ENCODE results near the gene MYD88. TPM values are rescaled to one million over a fixed set of nuclear protein-coding genes. Genes with fewer than 3 reads are reported as not detected.
A peak's percentile ranks its signal among the peaks of the same experiment; 100 is the strongest.

MYD88 gene
- total RNA-seq, 1 donor from 2014 or later, result 32.0 TPM

DNA sequence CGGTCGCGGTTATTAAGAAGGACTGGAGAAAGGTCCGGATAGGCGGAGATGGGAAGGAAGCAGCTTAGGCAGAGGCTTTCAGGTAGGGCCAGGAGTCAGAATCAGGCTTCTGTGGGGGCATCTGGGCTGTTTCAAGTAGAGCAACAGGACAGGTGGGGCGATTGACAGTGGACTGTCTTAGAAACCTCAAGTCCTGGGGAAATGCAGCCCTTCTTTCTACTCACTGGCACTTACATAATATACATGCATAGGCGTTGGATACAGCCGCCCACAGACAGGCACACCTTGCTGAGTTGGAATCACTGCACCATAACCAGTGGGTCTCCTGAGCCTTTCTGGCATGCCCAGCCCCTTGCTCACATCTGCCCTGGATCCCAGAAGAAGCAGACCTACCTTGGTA is 730 bp downstream of the MYD88 start:
- Mint-ChIP-seq H3K27ac (peak overlapping the region; percentile 99), H3K36me3 (ENCODE audit: low read depth) (peaks cover 36% of the 10 kb centered on the region), H3K27me3 (no peaks in the 10 kb centered on the region), H3K4me1 (peaks cover 56% of the 10 kb centered on the region), H3K9me3 (no peaks in the 10 kb centered on the region), H3K4me3 (peak overlapping the region; percentile 90)
- intact Hi-C loops (cut with micrococcal nuclease), result loop anchor here (5.0 kb wide), 1 partner anchor 358 kb away; the partner anchor contains the start of gene EXOG
- DNase-seq, result no peak

DNA sequence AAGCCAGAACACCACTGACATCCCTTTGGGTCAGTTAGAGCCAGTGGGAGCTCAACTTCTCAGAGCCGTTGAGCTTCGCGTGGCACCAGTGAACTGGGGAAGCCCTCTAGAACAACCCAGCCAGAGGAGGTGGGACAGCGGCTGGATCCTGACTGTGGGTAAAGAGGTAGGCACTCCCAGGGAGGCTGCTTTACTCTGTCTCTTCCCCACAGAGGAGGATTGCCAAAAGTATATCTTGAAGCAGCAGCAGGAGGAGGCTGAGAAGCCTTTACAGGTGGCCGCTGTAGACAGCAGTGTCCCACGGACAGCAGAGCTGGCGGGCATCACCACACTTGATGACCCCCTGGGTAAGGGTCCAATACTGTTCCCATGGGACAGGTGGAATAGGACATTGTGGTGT is 1.2 kb downstream of the MYD88 start:
- peaks cover 32% of the 10 kb centered on the region for H3K36me3 Mint-ChIP-seq (ENCODE audit: low read depth)
- intact Hi-C loops (cut with micrococcal nuclease), result loop anchor here (5.0 kb wide), 1 partner anchor 358 kb away; the partner anchor contains the start of gene EXOG
- H3K4me1 Mint-ChIP-seq, result peaks cover 53% of the 10 kb centered on the region
- H3K27ac Mint-ChIP-seq, result peak overlapping the region; percentile 99
- no peaks in the 10 kb centered on the region for H3K27me3 Mint-ChIP-seq
- DNase-seq, result no peak
- H3K4me3 Mint-ChIP-seq, result peak overlapping the region; percentile 90
- H3K9me3 Mint-ChIP-seq, result no peaks in the 10 kb centered on the region

DNA sequence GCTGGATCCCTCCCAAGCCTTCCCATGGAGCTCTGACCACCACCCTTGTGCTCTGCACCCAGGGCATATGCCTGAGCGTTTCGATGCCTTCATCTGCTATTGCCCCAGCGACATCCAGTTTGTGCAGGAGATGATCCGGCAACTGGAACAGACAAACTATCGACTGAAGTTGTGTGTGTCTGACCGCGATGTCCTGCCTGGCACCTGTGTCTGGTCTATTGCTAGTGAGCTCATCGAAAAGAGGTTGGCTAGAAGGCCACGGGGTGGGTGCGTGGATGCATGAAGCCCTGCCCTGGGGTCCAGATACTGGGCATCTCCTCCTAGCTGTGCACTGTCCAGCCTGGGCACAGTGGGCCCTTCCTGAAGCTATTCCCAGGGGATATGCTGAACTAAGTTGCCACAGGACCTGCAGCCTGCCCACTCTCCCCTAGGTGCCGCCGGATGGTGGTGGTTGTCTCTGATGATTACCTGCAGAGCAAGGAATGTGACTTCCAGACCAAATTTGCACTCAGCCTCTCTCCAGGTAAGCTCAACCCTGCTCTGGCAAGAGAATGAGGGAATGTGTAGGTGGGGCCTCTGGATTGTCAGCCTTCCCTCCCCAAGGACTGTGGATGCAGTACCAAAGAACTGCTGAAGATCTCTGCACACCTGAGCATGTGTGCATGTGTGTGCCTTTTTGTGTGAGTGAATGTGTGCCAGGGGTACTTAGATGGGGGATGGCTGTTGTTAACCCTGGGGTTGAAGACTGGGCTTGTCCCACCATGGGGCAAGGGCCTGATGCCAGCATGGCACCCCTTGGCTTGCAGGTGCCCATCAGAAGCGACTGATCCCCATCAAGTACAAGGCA is 2.1 kb downstream of the MYD88 start:
- H3K36me3 Mint-ChIP-seq (ENCODE audit: low read depth), result peaks cover 27% of the 10 kb centered on the region
- no peaks in the 10 kb centered on the region for H3K27me3 Mint-ChIP-seq
- peak overlapping the region; percentile 90 for H3K4me3 Mint-ChIP-seq
- no peak overlapping the region for H3K27ac Mint-ChIP-seq
- peaks cover 46% of the 10 kb centered on the region for H3K4me1 Mint-ChIP-seq
- H3K9me3 Mint-ChIP-seq, result no peaks in the 10 kb centered on the region
- DNase-seq, result no peak
- intact Hi-C loops (cut with micrococcal nuclease), result no loop called here

DNA sequence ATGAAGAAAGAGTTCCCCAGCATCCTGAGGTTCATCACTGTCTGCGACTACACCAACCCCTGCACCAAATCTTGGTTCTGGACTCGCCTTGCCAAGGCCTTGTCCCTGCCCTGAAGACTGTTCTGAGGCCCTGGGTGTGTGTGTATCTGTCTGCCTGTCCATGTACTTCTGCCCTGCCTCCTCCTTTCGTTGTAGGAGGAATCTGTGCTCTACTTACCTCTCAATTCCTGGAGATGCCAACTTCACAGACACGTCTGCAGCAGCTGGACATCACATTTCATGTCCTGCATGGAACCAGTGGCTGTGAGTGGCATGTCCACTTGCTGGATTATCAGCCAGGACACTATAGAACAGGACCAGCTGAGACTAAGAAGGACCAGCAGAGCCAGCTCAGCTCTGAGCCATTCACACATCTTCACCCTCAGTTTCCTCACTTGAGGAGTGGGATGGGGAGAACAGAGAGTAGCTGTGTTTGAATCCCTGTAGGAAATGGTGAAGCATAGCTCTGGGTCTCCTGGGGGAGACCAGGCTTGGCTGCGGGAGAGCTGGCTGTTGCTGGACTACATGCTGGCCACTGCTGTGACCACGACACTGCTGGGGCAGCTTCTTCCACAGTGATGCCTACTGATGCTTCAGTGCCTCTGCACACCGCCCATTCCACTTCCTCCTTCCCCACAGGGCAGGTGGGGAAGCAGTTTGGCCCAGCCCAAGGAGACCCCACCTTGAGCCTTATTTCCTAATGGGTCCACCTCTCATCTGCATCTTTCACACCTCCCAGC is 2.9 kb downstream of the MYD88 start:
- DNase-seq, result no peak
- peaks cover 38% of the 10 kb centered on the region for H3K4me1 Mint-ChIP-seq

DNA sequence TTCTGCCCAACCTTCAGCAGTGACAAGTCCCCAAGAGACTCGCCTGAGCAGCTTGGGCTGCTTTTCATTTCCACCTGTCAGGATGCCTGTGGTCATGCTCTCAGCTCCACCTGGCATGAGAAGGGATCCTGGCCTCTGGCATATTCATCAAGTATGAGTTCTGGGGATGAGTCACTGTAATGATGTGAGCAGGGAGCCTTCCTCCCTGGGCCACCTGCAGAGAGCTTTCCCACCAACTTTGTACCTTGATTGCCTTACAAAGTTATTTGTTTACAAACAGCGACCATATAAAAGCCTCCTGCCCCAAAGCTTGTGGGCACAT is 3.5 kb downstream of the MYD88 start:
- DNase-seq, result no peak
- Mint-ChIP-seq H3K27ac (peak overlapping the region; percentile 16), H3K4me3 (no peak overlapping the region), H3K9me3 (peaks cover 9% of the 10 kb centered on the region), H3K27me3 (peaks cover 4% of the 10 kb centered on the region), H3K4me1 (peaks cover 38% of the 10 kb centered on the region), H3K36me3 (ENCODE audit: low read depth) (peaks cover 24% of the 10 kb centered on the region)
- intact Hi-C loops (cut with micrococcal nuclease), result no loop called here

More for the DNA sequence above, 2.9 kb downstream of the MYD88 start:
- H3K36me3 Mint-ChIP-seq (ENCODE audit: low read depth), result peaks cover 25% of the 10 kb centered on the region
- no peak overlapping the region for H3K27ac Mint-ChIP-seq
- H3K27me3 Mint-ChIP-seq, result peaks cover 4% of the 10 kb centered on the region
- H3K9me3 Mint-ChIP-seq, result peaks cover 4% of the 10 kb centered on the region
- H3K4me3 Mint-ChIP-seq, result peak overlapping the region; percentile 48
- intact Hi-C loops (cut with micrococcal nuclease), result no loop called here

DNA sequence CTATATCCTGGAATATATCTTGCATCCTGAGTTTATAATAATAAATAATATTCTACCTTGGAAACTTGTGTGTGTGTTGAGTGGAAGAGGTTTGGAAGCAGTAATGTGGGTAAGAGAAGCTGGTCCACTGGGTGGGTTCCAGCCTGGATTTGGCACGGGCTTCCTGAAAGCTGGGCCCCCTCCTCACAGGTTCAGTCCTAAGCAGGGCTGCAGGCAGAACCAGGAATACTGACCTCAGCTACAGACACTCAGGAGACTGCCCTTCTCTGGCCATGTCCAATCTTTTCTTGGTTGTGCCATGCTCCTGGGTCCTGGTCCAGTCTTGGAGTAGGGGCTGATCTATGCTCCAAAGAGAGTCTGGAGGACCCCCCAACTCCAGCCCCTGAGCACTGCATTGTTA is 4.5 kb downstream of the MYD88 start:
- no peak overlapping the region for H3K4me3 Mint-ChIP-seq
- no peak overlapping the region for H3K27ac Mint-ChIP-seq
- H3K36me3 Mint-ChIP-seq (ENCODE audit: low read depth), result peaks cover 23% of the 10 kb centered on the region
- H3K27me3 Mint-ChIP-seq, result peaks cover 4% of the 10 kb centered on the region
- intact Hi-C loops (cut with micrococcal nuclease), result no loop called here
- peaks cover 16% of the 10 kb centered on the region for H3K9me3 Mint-ChIP-seq
- DNase-seq, result no peak
- H3K4me1 Mint-ChIP-seq, result peaks cover 32% of the 10 kb centered on the region

DNA sequence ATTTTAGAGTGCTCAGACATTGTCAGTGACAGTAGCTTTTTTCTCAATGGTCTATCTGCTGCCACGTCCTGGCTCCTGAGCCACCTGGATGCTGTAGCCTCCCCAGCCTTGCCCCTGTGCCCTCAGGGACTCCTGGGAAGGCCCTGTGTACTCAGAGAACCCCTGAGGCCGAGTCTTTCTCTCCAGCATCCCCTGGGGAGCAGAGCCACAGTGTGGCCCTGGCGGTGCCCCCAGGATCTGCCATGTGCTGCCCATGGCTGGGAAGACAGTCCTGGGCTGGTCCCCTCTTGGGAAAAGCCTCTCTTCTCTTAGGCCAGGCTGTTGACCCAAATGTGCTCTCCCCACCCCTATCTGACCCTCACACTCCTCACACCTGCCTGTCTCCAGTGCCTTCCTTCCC is 5.0 kb downstream of the MYD88 start:
- H3K27me3 Mint-ChIP-seq, result peaks cover 4% of the 10 kb centered on the region
- intact Hi-C loops (cut with micrococcal nuclease), result no loop called here
- DNase-seq, result no peak
- no peak overlapping the region for H3K27ac Mint-ChIP-seq
- peaks cover 16% of the 10 kb centered on the region for H3K9me3 Mint-ChIP-seq
- no peak overlapping the region for H3K4me3 Mint-ChIP-seq
- H3K36me3 Mint-ChIP-seq (ENCODE audit: low read depth), result peaks cover 23% of the 10 kb centered on the region
- peaks cover 28% of the 10 kb centered on the region for H3K4me1 Mint-ChIP-seq

DNA sequence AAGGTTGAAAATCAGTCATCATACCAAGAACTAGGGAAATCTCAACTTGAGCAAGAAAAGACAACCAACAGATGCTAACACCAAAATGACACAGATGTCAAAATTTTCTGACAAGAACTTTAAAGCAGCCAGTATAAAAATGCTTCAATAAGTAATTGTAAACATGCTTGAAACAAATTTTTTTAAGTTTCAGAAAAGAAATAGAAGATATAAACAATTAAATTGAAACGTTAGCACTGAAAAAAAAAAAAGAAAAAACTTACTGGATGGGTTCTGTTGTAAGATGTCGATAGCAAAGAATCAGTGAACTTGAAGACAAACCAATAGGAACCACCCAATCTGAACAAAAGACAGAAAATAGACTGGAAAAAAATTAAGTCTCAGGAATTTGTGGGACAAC is 8.0 kb downstream of the MYD88 start:
- peaks cover 10% of the 10 kb centered on the region for H3K36me3 Mint-ChIP-seq (ENCODE audit: low read depth)
- DNase-seq, result no peak
- peaks cover 16% of the 10 kb centered on the region for H3K9me3 Mint-ChIP-seq
- no peak overlapping the region for H3K27ac Mint-ChIP-seq
- H3K27me3 Mint-ChIP-seq, result peaks cover 4% of the 10 kb centered on the region
- peaks cover 17% of the 10 kb centered on the region for H3K4me1 Mint-ChIP-seq
- H3K4me3 Mint-ChIP-seq, result no peak overlapping the region
- intact Hi-C loops (cut with micrococcal nuclease), result no loop called here

DNA sequence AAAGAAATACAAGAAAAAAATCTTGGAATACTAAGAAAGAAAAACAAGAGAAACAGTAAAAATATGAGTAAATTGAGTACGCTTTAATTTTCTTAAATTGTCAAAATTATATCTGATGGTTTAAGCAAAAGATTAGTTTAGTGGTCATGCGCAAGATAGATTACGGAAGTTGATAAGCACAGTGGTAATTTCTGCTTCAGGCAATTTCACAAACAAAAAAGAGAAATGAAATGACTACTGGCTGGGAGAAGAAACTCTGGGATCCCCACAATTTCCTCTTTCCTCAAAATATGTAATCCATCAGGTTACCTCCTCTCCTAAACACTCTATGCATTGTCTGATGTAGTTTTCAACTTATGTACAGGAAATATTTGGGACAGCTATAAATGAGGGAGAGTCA is 9.0 kb downstream of the MYD88 start:
- intact Hi-C loops (cut with micrococcal nuclease), result no loop called here
- Mint-ChIP-seq H3K27ac (no peak overlapping the region), H3K4me3 (no peak overlapping the region), H3K4me1 (peaks cover 17% of the 10 kb centered on the region), H3K27me3 (peaks cover 4% of the 10 kb centered on the region), H3K36me3 (ENCODE audit: low read depth) (peaks cover 2% of the 10 kb centered on the region), H3K9me3 (peaks cover 16% of the 10 kb centered on the region)
- DNase-seq, result no peak

DNA sequence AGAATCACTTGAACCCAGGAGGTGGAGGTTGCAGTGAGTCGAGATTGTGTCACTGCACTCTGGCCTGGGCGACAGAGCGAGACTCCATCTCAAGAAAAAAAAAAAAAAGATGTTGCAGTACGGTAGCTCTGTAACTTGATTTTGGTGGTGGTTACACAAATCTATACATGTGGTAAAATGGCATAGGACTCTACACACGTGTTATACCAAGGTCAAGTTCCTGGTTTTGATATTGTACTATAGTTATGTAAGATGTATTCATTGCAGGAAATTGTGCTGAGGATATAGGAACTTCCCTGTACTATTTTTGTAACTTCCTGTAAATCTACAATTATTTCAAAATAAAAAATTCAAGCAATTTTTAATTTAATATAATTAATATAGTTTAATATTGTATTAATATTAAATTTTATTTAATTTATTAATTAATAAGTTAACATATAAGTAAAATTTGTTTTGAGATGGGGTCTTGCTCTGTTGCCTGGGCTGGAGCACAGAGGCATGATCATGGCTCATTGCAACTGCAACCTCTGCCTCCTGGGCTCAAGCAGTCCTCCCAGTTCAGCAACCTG is 9.9 kb downstream of the MYD88 start:
- DNase-seq, result no peak
- peaks cover 2% of the 10 kb centered on the region for H3K36me3 Mint-ChIP-seq (ENCODE audit: low read depth)
- peaks cover 4% of the 10 kb centered on the region for H3K27me3 Mint-ChIP-seq
- intact Hi-C loops (cut with micrococcal nuclease), result no loop called here
- peaks cover 16% of the 10 kb centered on the region for H3K9me3 Mint-ChIP-seq
- no peak overlapping the region for H3K4me3 Mint-ChIP-seq
- H3K4me1 Mint-ChIP-seq, result peaks cover 26% of the 10 kb centered on the region
- H3K27ac Mint-ChIP-seq, result no peak overlapping the region

DNA sequence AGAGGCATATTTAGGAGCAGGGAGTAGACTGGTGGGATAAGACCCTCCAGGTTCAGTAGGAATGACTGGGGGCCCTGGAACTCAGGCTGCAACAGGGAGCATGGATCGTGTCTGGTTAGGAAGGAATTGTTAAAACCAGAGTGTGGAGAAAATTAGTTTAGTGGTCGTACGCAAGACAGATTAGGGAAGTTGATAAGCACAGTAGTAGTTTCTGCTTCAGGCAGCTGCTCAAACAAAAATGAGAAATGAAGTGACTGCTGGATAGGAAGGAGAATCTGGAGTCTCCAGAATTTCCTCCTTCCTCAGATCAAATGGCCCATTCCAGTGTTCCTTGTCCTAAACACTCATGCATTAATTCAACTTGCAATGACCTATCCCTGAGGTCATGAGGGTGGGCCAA is 11.2 kb downstream of the MYD88 start:
- intact Hi-C loops (cut with micrococcal nuclease), result loop anchor here (2.0 kb wide), 1 partner anchor 13 kb away; the partner anchor contains the start of gene ACAA1
- Mint-ChIP-seq H3K27ac (no peak overlapping the region), H3K36me3 (ENCODE audit: low read depth) (peaks cover 2% of the 10 kb centered on the region), H3K9me3 (peaks cover 16% of the 10 kb centered on the region), H3K27me3 (peaks cover 4% of the 10 kb centered on the region), H3K4me3 (no peak overlapping the region), H3K4me1 (peaks cover 34% of the 10 kb centered on the region)
- DNase-seq, result no peak

DNA sequence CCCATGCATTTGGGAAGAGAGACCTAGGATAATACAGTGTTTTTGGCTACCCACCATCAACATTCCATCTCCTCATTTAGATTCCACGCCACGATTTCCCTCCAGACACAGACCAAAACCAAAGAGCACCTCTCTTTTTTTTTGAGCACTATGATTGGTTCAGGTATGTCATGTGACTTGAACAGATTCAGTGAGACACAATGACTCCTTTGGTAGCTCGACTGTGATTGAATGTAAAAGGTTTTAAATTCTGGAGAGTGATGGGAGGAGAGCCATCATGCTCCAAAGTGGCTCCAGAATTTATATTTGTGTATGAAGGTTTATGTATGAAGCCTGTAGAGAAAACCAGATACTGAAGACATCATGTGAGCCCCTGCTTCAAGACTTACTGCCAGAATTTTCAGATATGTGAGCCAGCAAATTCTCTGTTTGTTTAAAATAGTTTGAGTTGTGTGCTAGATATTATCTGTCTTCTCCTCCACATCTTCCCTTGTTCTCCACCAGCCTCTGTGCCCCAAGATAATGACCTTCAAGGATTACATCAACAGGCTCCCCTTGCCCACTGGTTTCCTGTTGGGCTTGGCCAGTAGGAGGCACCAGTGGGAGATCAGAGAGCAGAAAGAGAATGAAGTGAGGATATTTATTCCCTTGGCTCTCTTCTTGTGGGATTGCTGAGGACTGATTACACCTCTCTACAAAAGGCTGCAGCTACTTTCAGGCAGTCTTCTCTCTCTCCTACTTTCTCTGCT is 12.5 kb downstream of the MYD88 start:
- DNase-seq, result peak; percentile 58
- Mint-ChIP-seq H3K27ac (no peak overlapping the region), H3K9me3 (peaks cover 16% of the 10 kb centered on the region), H3K36me3 (ENCODE audit: low read depth) (peaks cover 2% of the 10 kb centered on the region), H3K27me3 (peaks cover 4% of the 10 kb centered on the region), H3K4me1 (peaks cover 39% of the 10 kb centered on the region), H3K4me3 (no peak overlapping the region)
- intact Hi-C loops (cut with micrococcal nuclease), result loop anchor here (2.0 kb wide), 1 partner anchor 14 kb away; the partner anchor contains the start of gene ACAA1

DNA sequence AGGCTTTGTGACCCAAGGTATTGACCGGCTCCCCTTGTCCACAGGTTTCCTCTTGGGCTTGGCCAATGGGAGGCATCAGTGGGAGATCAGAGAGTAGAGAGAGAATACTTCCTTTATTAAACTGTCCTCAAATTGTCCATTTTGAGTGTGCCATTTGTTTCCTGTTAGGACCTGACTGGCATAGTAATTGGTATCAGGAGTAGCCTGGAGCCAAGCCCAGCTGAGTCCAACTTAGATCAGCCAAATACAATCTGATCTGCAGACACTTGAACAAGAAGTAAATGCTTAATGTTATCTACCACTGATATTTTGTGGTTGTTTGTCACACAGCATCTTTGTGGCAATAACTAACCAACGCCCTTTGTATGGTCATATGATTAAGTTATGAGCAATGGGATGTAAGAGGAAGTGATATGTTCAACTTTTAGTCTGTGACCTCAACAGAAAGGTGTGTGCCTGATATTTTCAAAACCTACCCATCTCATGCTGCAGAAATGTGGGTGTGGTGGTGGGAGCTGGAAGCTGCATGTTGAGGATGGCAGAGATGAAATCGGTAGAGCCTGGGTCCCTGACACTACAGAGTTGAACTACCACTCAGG is 13.3 kb downstream of the MYD88 start:
- no peaks in the 10 kb centered on the region for H3K27me3 Mint-ChIP-seq
- no peaks in the 10 kb centered on the region for H3K36me3 Mint-ChIP-seq (ENCODE audit: low read depth)
- peak overlapping the region; percentile 65 for H3K27ac Mint-ChIP-seq
- DNase-seq, result peak; percentile 65
- peak overlapping the region; percentile 17 for H3K4me3 Mint-ChIP-seq
- H3K4me1 Mint-ChIP-seq, result peaks cover 39% of the 10 kb centered on the region
- H3K9me3 Mint-ChIP-seq, result peaks cover 8% of the 10 kb centered on the region
- intact Hi-C loops (cut with micrococcal nuclease), result loop anchor here (2.0 kb wide), 2 partner anchors 15 to 17 kb away; partner anchors contain the start of gene ACAA1
